Measurements from ENCODE around the gene PACS1. TPM values are rescaled to one million over a fixed set of nuclear protein-coding genes. Genes with fewer than 3 reads are reported as not detected.

Gene PACS1
- total RNA-seq, 1 experiment from 2014 or later, result 33.5 TPM

GRCh38 chr11:66072081-66072480 lies 2.0 kb downstream of the PACS1 start:
- Mint-ChIP-seq H3K4me1 (ENCODE audit: insufficient read depth, unreplicated experiment) (peaks cover 40% of the 10 kb centered on the region), H3K36me3 (ENCODE audit: insufficient read depth, unreplicated experiment) (peaks cover 41% of the 10 kb centered on the region), H3K9me3 (ENCODE audit: unreplicated experiment) (no peaks in the 10 kb centered on the region), H3K27ac (ENCODE audit: low read depth, unreplicated experiment) (no peak overlapping the region), H3K4me3 (ENCODE audit: unreplicated experiment) (peak overlapping the region; percentile 86), H3K27me3 (ENCODE audit: insufficient read depth, unreplicated experiment) (no peaks in the 10 kb centered on the region)
- CTCF ChIA-PET, result interaction anchor here (0.7 to 1.5 kb wide), 3 partner anchors 61 to 501 kb away, joined by 3 to 6 read pairs (median 3); no protein-coding TSS in a partner anchor
- no peak for DNase-seq (ENCODE audit: unreplicated experiment)
- intact Hi-C loops (cut with micrococcal nuclease), result no loop called here
- POLR2A ChIA-PET, result interaction anchor here (1.2 to 5.0 kb wide), 6 partner anchors 9 to 195 kb away, joined by 3 to 69 read pairs (median 10); partner anchors contain the start of gene SF3B2
- no TSS peak for BruUV-seq (replicated peaks)
- TF ChIP-seq CTCF (IDR thresholded peaks at IDR 0.05; ENCODE audit: unreplicated experiment), result no peak

DNA sequence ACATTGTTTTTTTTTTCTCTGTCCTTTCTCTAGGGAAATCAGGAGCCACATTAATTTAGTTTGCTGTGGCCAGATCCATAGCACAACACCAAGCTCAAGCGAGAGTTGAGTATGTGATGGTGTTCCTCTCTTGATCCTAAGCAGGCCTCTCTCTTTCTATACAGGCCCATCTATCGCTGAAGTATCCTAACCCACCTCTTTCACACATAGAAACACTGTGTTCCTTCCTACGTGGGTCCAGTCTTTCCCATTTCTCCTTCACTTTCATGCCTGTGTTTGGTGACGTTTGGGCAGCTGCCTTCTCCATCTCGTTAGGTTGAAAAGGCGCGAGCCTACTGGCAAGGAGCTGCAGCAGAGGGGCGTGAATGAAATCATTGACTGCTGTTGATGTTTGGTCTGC lies 2.4 kb downstream of the PACS1 start:
- intact Hi-C loops (cut with micrococcal nuclease), result no loop called here
- ChIA-PET POLR2A (no interaction called here), CTCF (no interaction called here)
- H3K4me1 Mint-ChIP-seq (ENCODE audit: insufficient read depth, unreplicated experiment), result peaks cover 40% of the 10 kb centered on the region
- H3K9me3 Mint-ChIP-seq (ENCODE audit: unreplicated experiment), result no peaks in the 10 kb centered on the region
- BruUV-seq (replicated peaks), result no TSS peak
- H3K36me3 Mint-ChIP-seq (ENCODE audit: insufficient read depth, unreplicated experiment), result peaks cover 42% of the 10 kb centered on the region
- H3K27me3 Mint-ChIP-seq (ENCODE audit: insufficient read depth, unreplicated experiment), result no peaks in the 10 kb centered on the region
- no peak overlapping the region for H3K4me3 Mint-ChIP-seq (ENCODE audit: unreplicated experiment)
- TF ChIP-seq CTCF (IDR thresholded peaks at IDR 0.05; ENCODE audit: unreplicated experiment), result no peak
- no peak overlapping the region for H3K27ac Mint-ChIP-seq (ENCODE audit: low read depth, unreplicated experiment)
- no peak for DNase-seq (ENCODE audit: unreplicated experiment)

- CTCF ChIA-PET, result no interaction called here
- DNase-seq (ENCODE audit: unreplicated experiment), result no peak
- Mint-ChIP-seq H3K4me1 (ENCODE audit: insufficient read depth, unreplicated experiment) (peaks cover 31% of the 10 kb centered on the region), H3K9me3 (ENCODE audit: unreplicated experiment) (no peaks in the 10 kb centered on the region), H3K27ac (ENCODE audit: low read depth, unreplicated experiment) (no peak overlapping the region), H3K27me3 (ENCODE audit: insufficient read depth, unreplicated experiment) (no peaks in the 10 kb centered on the region), H3K4me3 (ENCODE audit: unreplicated experiment) (no peak overlapping the region), H3K36me3 (ENCODE audit: insufficient read depth, unreplicated experiment) (peaks cover 35% of the 10 kb centered on the region)
- TF ChIP-seq CTCF (IDR thresholded peaks at IDR 0.05; ENCODE audit: unreplicated experiment), result no peak
- no TSS peak for BruUV-seq (replicated peaks)
- intact Hi-C loops (cut with micrococcal nuclease), result no loop called here
- POLR2A ChIA-PET, result interaction anchor here (0.6 kb wide), 1 partner anchor 107 kb away, joined by 4 read pairs; no protein-coding TSS in a partner anchor
Measured at GRCh38 chr11:66073669-66074068, 3.6 kb downstream of the PACS1 start.

DNA sequence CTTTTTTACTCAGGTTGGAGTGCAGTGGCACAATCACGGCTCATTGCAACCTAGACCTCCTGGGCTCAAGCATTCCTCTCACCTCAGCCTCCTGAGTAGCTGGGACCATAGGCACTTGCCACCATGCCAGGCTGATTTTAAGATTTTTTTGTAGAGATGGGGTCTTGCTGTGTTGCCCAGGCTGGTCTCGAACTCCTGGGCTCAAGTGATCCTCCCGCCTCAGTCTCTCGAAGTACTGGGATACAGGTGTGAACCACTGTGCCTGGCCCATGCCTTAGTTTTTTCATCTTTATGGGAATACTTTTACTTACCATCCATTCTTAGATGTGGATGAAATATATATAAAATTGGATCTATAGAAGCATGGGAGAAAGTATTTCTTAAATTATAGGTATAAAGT lies 5.2 kb downstream of the PACS1 start:
- Mint-ChIP-seq H3K4me1 (ENCODE audit: insufficient read depth, unreplicated experiment) (peaks cover 31% of the 10 kb centered on the region), H3K9me3 (ENCODE audit: unreplicated experiment) (no peaks in the 10 kb centered on the region), H3K4me3 (ENCODE audit: unreplicated experiment) (no peak overlapping the region), H3K27me3 (ENCODE audit: insufficient read depth, unreplicated experiment) (no peaks in the 10 kb centered on the region), H3K27ac (ENCODE audit: low read depth, unreplicated experiment) (no peak overlapping the region), H3K36me3 (ENCODE audit: insufficient read depth, unreplicated experiment) (peaks cover 31% of the 10 kb centered on the region)
- intact Hi-C loops (cut with micrococcal nuclease), result no loop called here
- no peak for DNase-seq (ENCODE audit: unreplicated experiment)
- ChIA-PET CTCF (interaction anchor here (0.6 to 1.0 kb wide), 2 partner anchors 105 to 335 kb away, joined by 3 read pairs; no protein-coding TSS in a partner anchor), POLR2A (interaction anchor here (1.0 kb wide), 1 partner anchor 23 kb away, joined by 3 read pairs; the partner anchor contains the start of gene SF3B2)
- no peak for TF ChIP-seq CTCF (IDR thresholded peaks at IDR 0.05; ENCODE audit: unreplicated experiment)
- BruUV-seq (replicated peaks), result no TSS peak

Data from MCF 10A (cell line).